NCI-H460 (cell line): ENCODE measurements around the gene CEBPA. TPM values are rescaled to one million over a fixed set of nuclear protein-coding genes. Genes with fewer than 3 reads are reported as not detected.

Experiments used
- DNase-seq: peaks from one replicate; pipeline ENCODE4 v3.0.0-alpha.2; 2016; ENCODE audit warnings: low read depth; ENCODE audit errors: extremely low read depth
- total RNA-seq: library from RNA; depleted of rRNA; stranded (reverse); fragments of >200 nt; shearing (Covaris generic); gene quantifications from 2 replicates; pipeline ENCODE4 v1.2.3, GENCODE V29; 2014

CEBPA gene
- total RNA-seq, 1 experiment from 2014 or later, result 6.5 TPM

DNA sequence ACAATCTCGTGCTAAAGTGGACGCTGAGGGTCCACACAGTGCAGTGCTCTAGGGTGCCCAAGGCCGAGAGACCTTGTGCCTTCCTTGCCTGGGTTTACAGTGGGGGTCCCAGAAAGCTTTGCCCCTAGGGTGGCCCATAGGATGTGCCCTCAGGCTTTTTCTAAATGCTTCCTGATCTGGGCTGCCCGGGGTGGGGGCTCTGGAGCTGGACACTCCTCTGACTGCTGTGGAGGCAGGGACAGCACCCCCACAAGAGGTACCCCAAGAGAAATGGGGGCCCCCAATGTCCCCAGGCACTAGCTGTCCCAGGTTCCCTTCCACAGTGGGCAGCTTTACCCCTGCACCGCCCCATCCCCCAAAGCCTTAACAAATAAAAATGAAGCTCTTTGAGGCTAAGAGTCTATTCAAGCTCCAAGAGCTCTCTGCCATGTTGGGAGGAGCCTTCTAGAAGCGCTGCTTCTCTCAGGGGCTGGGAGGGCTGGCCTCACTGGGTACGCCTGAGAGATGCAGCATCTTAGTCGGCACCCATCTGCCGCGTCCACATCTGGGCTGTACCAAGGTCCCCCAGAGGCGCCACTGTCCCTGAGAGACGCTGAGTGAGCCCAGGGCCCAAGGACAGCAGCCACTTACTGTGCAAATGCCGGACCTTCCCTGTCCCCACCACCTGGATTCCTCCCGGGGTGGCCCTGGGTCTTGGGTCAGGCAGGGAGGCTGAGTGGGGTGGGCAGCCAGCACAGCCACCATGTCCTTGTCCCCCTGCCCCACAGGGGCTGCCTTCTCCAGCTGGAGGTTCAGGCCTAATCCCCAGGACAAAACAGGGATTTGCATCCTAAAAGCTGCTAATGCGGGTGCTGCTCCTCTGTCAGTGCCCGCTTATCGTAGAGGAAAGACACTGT lies 27.4 kb downstream of the CEBPA start:
- DNase-seq, result no peak

DNA sequence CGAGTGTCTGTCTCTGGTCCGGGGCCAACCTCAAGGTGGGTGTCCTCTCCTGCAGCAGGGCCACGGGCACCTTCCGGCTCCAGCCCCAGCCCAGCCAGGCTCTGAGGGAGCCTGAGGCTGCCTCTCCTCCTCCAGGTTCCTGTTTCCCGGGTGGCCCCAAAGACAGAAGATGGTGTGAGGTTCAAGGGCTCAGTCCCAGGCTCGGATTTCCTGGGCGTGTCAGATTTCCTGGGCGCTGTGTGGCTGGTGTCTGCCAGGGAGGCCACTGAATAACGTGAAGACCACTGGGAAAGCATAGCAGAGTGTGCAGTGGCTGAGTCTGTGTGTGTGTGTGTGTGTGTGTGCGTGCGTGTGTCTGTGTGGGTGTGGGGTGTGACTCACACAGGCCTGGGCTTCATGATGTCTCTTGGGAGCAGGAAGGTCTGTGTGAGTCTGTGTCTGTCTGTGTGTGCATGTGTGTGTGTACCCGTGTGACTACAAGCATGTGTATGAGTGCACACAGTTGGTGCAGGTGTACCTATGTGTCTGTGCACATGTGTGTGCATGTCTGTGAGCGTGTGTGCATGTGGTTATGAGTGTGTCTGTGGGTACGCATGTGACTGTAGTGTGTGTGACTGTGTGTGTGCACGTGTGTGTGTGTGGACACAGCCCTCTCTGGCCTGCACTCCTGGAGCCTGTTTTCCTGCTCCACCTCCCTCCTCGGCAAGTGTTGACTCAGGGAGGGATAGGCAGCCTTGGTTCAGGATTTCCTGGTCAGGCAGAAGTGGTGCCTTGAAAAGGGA lies 28.3 kb downstream of the CEBPA start:
- peak; percentile 7 for DNase-seq

DNA sequence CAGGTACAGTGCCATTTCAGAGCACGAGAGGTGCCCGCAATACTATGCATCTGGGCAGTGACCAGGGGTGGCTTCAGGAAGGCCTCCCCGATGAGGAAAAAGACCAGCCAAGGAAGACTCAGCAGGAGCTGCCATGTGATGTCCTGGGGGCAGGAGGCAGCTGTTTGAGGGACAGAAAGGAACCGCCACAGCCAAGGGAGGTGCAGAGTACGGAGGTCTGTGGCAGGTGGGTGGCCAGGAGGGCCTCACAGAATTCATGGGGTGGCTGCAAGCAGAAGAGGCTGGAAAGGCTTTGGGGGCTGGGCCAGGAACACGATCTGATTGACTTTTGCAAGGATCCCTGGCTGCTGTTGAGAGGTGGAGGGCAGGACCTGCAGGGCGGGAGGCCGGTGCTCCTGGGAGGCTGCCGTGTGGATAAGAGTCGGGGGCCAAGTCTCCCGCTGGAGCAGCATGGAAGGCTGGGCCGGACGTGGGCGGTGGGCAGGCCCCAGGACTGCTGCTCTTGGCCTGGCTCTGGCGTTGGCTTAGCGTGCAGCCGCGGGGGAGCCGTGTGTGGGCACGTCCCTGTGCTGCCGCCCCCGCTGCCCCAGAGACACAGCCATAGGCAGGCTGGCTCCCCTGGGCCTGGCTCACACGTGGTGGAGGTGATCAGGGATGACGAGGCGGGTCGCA lies 29.1 kb downstream of the CEBPA start:
- DNase-seq, result no peak

DNA sequence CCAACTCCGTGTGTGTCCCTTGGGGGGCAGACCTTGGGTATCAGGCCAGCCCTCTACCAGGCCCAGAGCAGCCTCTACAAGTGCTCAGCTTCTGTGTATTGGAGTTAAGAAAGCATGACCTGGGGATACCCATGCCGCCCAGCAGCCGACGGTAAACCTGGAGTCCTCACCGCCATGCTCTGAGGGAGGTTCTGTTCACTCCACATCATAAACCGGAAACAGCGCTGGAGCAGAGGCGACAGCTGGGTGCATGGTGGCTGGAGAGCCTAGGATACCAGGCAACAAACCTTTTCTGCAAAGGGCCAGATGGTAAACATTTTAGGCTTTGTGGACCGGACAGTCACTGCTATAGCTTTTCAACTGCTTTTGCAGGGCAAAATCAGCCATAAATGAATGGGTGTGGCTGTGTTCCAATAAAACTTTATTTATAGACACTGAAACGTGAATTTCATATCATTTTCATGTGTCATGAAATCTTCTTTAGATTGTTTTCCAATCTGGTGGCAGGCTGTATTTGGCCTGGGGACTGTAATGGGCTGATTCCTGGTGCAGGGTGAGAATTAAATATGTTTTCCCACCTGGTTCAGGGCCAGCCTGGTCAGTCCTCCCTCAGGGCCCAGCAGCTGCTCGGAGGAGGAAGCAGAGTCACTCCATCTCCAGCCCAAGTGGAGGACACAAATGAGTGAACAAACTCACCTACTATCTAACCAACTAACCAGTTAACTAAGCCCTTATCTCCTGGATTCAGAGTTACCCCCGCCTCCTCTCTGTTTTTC lies 30.9 kb downstream of the CEBPA start:
- no peak for DNase-seq

DNA sequence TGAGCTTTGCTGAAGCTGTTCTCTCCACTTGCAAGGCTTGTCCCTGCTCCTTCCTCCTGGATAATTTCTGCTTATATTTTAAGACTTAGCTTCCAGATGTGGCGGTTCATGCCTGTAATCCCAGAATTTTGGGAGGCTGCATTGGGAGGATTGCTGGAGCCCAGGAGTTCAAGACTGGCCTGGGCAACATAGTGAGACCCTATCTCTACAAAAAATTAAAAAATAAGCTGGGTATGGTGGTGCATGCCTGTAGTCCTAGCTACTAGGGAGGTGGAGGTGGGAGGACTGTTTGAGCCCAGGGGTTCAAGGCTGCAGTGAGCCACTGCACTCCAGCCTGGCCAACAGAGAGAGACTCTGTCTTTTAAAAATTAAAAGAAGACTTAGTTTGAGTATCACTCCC lies 31.6 kb downstream of the CEBPA start:
- no peak for DNase-seq

DNA sequence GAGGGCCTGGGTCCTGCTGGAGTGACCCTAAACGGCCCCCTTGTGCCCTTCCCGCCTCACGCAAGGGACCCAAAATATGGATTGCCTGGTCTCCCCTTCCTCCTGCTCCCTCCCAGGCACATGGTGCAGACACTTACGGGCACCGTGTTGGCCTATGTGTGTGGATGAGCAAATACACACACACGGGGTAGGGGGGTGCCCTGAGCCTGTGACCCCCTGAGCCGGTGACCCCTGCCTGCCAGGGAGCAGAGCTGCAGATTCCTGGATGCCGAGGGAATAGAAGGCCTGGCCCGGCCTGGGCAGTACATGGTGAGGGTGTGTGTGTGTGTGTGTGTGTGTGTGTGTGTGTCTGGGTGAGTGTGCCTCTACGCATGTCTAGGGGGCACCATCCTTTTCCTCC lies 33.3 kb downstream of the CEBPA start:
- no peak for DNase-seq

DNA sequence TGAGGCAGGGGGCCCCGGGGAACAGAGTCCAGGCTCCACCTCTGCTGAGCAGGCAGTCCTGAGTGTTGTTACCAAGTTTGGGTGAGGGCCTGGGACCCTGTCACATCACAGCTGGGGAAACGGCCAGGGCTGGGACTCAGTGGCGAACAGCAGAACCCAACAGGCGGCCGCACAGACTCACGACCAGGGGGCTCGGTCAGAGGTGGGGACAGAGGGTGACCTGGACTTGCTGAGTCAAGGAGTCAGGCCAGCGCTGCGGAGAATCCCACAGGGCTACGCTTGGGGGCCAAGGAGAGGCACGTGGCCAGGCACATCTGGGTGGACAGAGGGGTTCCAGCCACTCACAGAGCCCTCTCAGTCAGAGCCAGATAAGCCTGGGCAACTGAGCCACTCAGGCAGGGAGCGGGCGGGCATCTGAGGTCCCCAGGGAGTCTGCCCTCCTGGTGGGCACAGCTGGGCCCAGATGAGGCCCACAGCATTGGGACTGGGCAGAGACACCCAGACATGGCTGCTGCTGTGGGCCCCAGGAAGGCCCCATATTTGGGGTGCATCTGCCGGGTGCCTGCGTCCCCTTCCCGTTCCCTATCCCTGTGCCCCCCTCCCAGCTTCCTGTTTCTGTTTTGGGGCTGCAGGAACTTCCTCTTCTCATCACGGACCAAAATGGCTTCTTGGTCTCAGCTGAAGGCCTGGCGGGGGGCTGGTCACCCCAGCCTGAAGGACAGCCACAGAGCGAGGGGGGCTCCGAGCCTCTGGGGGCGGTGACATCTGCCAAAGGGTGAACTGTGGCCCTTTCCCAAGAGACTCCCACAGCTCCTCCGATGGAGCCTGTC lies 34.0 kb downstream of the CEBPA start:
- DNase-seq, result no peak

DNA sequence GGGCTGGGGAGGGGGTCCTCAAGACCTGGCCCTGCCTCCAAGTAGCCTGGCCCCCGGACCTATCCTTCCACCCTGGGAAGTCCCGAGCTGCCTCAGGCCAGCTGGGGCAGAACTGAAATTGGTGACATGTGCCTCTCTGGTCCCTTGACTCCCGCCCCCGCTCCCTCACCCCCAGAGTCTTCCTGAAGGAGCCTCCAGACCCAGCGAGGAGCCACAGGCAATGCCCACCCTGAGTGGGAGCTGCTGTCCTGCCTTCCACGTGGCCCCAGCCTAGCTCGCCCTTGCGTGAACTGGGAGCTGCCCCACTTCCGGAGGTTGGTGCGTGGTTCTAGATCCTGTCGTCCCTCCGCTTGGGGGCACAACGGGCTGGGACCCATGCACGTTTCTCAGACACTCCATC lies 34.6 kb downstream of the CEBPA start:
- DNase-seq, result no peak

DNA sequence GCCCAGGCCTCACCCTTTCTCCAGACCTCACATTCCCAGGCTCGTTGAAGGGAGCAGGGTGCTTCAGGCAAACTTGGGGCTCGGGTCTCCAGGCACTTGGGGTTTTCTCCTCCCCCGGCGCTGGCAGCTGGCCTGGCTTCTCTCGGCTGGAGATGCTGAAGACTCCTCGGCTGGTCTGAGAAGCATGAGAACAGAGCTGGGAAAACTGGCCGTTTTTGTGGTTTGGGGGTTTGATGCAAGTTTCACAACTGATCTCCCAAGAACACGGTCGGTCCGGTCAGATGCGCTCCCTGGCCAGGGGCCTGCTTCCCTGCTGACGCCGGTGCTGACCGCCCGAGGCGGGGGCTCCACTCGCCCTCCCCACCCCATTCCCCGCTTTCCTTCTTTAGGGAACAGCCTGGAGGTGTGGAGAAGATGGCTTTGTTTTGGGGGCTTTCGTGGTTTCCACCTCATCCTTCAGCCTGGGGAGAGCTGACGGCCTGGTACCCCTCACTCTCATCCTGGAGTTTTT lies 35.3 kb downstream of the CEBPA start:
- DNase-seq, result no peak

DNA sequence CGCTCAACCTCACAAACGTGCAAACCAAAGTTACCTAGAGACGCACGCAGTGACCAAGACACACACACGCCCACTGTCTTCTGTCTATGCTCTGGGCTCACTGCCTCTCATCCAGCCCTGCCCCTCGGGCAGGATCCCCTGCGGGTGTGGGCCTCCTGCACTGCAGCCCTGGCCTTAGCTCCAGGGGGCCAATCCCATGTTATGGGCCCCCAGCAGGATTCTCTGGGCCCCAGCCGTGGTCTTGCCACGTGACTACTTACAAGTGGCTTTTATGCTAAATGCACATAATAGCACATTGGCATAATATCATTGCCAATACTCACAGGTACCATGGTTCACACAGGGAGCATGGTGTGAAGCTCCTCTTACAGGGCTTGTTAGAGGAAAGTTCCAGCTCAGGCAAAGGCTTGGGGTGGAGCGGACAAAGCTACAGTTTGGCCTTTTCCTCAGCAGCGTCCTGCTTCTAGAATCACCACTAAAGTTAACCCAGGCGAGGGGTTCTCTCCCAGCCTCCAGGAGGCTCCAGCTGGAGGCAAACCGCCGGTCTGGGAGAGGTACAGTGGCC lies 37.4 kb downstream of the CEBPA start:
- DNase-seq, result no peak

DNA sequence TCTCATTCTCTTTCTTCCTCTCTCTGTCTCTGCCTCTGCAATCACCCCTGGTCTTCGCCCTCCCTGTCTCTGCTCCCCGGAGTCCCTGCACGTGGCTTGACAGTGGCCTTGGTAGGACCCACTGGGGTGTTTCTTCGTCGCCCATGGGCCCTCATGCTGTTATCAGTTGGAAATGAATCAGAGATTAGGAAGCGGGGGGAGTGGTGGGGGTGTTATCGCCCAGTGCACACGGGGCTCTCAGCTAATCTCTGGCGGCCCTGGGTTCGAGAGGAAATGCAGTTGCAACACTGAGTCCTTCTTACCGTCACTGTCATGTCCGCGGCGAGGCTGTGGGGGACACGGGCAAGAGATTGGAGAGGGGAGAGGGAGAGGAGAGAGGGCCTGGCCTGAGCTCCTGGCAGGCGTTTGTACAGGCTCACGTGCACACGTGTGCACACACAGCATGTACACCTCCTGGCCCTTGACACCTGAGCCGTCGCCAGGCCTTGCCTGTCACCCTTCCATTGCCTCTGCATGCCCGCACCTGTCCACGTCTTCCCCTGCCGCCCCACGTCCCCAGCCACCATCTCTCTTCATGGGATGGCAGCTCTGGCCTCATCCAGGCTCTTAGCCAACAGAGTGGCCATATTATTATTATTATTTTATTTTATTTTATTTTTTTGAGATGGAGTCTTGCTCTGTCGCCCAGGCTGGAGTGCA lies 38.9 kb downstream of the CEBPA start:
- no peak for DNase-seq

DNA sequence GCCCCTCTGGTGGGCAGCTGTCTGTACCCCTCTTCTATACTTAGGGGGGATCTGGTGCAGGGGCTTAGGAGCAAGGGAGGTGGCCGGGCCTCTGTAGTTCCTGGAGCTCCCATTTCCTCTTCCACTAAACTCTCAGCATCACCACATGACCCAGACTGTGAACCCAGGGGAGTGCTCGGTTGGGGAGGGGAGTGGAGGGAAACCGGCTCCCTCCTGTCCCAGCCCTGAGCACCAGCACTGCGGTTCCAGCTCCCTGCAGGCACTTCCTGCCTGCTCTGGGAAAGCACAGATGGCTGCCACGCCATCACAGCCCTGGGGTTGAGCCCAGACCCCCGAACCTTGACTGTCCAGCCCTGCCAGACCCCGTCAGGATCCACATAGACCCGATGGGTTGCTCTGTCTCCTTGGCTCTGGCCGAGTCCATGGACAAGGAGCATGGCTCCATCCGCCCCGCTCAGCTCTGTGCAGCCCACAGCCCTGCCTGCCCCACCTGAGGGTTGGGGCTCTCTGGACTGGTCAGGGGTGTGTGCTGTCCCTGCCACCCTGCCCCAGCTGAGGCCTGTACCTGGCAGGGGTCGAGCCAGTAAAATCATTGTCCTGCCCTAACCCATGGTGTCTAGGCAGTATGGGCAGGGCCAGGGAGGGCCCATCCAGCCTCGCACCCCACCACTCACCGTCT lies 40.7 kb downstream of the CEBPA start:
- DNase-seq, result no peak

DNA sequence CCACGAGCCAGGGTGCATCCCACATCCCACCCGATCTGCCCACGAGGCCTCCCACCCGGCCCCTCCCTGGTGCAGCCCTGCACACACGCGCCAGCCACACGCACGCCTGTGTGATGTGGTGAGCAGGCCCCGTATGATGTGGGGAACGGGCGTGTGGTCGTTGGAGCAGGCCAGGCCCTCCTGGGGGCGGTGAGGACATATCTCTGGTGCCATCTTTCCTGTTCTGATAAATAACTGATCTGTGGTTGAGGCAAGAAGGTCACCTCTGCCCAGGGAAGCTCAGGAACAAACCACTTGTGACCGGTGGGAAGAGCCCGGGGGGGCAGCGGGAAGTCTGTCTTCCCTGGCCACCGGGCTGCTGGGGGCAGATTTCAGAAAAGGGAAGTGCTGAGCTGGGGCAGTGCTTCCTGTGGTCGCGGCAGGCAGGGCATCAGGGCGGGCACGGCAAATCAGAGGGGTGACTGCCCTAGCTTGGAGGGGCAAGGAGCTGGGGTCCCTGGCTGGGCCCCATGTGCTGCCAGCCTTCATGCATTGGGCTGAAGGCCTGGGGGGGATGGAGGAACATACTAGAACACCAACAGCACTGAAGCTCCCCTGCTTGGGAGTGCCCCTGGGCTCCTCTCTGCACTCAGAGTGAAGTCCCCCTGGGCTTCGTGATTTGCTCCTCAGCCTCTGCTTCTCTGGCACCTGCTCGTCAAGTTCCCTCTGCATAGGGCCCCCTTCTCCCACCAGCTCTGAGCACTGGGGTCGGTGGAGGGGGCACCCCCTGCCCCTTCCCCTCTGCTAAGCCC lies 41.5 kb downstream of the CEBPA start:
- DNase-seq, result no peak

DNA sequence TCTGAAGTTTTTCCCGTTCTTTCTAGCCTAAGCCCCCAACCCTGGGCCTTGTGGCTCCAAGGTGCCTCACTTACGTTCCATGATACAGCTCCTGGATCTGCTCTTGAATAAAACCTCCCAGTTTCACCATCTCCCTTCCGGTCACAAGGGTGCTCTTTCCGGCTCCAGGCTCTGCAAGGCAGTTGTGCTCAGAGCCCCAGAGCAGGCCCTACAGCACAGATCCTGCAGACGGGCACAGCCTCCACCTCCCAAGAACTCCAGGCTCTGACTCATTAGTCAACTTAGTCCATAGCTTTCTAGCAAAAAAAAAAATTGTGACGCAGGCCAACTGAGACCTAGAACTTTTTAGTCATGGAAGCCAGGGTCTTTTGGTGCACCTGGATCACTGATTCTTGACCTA lies 42.8 kb downstream of the CEBPA start:
- DNase-seq, result no peak

DNA sequence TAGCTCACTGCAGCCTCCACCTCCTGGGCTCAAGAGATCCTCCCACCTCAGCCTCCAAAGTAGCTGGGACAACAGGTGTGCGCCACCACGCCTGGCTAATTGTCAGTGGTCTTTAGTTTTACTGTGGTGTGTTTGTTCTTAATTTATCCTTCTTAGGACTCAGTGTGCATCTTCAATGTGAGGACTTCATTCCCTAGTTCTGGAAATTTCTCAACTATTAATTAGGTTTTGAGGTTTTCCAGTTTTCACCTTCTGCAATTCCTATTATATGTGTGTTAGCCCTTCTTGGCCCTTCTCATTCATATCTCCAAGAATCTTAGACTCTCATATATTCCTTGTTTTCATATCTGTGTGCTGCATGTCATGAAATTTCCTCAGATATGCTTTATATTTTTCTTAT lies 44.5 kb downstream of the CEBPA start:
- no peak for DNase-seq

DNA sequence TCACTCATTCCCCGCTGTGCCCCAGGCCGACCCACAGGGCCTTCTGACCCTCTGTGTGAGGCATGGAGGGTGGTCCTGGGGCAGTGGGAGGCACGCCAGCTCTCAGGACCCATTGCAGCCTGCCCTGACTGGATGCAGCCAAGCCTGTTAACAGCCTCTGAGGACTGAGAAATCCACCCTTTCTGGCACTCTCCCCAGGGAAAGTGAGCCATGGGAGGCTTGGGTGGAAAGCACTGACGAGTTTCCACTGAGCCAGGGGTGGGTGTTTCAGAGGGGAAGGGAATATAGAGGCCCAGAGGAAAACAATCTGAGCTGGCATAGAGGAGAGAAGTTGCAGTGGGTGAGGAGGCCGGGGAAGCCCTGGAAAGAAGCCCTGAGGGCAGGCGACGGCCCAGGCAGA lies 46.1 kb downstream of the CEBPA start:
- no peak for DNase-seq

DNA sequence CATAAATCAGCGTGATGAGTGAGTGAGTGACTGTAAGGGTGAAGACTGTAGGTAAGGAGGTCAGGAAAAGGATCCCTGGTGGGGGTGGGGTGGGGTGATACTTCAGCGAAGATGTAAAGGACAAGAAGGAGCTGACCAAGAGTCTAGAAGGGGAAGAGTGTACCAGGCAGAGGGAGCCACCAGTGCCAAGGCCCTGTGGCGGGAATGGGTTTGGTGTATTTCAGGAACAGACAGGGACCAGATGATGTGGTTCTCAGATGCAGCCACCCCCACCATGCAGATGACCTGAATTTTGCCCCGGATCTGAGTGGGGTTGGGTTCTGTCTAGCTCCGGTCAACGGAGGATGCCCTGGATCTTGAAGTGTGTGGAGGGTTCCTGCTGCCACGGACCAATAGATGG lies 46.6 kb downstream of the CEBPA start:
- no peak for DNase-seq
